Stimulated activated CD8-positive, alpha-beta memory T cell treated with anti-CD3 and anti-CD28 coated beads, Interleukin-15, amount 100 ng/mL, for 48 hours (primary cell): ENCODE data around the gene SDK1.
"Not testable (repeated sequence)": the region's sequence is repeated elsewhere in the genome, so short reads cannot be mapped to it uniquely, and the experiment has no call there.

Experiments used
- DNase-seq, 2 donors: peaks; one replicate each; pipeline ENCODE4 v3.0.0-alpha.2; 2020; ENCODE audit warnings: low read depth in 2 of 2

SDK1 gene

DNA sequence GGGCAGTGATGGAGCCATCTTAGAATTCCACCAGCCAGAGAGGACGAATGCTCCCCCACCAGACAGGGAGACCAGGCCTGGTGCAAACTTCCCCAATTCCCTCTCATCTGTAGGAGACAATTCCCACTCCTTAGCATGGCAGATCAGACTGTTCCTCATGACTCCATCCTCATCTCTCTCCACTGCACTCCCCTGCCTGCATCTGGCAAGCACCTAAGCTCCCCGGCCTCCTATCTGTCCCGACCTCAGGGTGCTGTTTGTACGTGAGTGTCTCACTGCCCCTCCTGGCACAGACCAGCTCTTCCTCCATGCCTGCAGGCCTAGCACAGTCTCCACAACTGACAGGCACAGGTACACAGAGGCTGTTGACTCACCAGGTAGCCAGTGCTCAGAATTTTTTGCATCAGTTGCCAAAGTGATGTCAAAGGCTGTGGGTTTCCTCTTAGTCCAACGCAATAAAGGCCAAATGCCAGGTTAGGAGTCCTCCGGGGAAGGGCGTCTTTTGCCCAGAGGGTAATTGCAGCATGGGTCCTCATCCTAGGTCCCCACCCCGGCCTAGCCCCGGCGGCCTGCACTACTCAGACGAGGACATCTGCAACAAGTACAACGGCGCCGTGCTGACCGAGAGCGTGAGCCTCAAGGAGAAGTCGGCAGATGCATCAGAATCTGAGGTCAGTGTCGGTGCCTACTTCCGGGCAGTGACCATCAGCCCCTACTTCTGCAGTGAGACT lies 944.2 kb downstream of the SDK1 start:
- DNase-seq, result no peak

DNA sequence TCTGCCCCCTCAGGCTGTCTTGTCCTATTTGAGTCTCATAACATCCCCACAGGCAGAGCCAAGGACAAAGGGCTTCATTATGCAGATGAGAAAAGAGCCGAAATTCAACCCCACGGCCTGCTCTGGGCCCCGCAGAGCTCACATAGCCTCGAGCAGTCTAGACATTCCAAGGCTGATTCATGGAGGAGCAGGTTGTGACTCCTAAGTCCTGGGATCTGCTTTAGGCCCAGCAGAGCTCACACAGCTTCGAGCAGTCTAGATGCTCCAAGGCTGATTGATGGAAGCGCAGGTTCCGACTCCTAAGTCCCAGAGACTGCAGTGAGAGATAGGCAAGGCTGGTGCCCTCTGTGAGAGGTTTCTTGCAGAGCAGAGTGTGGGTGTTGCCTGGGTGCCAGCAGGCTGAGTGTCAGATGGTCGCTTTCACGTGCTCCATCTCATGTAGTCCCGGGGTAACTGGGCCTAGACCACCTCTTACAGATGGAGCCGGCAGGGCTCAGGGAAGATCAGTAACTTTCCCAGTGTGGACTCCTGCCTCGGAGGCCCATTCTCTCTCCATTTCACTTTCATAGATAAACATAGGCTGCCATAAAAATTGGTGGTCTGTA lies 944.9 kb downstream of the SDK1 start:
- no peak for DNase-seq

DNA sequence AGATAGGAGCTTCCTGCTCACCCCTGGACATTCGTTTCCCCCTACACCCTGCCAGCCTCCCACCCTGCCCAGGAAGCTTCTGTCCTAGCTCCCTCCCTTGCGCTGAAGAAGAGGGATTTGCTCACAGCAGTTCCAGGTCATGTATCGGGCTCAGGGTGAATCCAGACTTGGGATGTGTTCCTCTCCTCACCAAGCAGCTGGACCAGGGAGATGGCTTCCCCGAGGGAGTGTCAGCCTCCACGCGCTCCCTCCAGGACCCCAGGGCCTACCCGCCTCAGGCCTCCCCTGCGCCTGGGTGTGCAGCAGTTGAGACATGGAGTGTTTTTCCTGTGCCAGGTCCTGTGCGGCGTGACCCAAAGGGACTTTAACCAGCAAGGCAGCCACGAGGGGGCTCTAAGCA lies 945.5 kb downstream of the SDK1 start:
- DNase-seq, result no peak

DNA sequence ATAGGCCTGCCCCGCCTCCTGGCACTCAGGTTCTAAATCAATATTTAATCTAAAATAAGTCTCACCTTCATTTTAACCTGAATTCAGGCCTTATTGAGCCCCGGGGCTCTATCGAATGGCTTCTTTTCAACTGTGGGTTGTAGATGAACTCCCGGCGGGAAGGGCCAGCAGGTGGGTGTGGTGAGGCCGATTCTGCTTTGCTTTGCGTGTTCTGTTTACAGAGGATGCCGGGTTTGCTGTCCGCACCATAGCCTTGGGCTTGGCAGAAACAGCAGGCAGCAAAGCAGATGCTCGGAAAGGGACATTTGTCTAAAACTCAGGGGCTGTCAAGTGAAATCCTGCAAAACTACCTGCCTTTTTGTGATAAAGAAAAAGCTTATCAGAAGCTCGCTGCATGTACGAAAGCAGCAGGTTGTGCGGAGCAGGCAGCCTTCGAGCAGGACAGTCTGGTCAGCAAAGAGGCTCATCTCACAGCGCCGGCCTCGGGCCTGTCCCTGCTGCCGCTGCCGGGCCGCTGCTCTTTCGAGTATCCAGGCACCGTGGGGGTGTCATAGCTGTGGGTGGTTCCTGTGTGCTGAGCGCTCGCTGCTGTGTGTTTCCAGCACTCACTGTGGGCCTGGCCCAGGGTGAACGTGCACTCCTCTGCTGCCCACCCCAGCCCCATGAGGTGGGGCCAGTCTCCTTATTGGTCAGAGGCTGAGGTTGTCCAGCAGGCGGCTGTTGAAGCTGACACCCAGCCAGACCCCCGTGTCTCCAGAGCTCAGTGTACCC lies 946.2 kb downstream of the SDK1 start:
- no peak for DNase-seq

DNA sequence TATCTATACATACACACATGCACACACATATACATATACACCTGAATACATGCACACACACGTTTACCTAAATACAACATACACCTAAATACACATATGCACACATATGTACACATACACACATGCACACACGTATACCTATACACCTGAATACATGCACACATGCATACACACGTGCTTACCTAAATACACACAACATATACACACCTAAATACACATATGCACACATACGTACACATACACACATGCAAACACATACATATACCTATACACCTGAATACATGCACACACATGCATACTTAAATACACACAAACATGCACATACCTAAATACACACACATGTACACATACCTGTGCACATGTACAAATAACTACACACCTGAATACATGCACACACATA lies 947.2 kb downstream of the SDK1 start:
- DNase-seq, result no peak

DNA sequence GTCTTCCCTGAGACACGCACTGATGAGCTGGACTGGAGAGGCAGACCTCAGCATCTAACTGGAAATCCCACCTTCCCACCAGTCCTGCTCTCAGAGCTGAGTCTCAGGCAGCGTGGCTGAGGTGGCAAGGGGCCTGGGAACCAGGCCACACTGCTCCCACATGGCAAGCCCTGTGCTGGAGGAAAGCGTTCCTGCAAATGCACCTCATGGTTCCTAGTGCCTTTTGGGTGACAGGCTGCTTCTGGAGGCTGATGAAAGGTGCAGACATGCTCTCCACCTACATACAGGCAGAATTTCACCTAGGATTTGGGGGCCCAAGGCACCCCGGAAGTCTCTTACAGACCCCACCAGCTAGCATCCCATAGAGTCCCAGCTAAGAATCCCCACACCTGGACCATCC lies 948.2 kb downstream of the SDK1 start:
- DNase-seq, result no peak

DNA sequence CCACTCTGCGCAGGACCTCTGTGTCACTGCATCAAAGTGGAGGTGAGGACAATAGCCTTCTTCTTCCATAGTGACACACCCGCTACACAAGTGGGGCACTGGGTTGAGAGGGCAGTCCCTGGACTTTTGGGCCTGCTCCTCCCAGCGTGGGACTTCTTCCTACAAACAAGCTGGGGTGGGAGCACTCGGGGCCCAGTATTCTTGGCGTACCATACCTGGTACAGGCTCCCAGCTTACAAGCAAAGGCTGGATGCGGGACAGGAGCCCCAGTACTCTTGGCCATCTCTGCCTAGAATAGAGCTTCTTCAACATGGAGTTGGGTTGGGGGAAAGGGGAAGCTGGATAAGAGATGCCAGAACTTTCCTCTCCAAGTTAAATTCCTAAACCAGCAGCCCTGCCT lies 954.3 kb downstream of the SDK1 start:
- DNase-seq, result no peak

DNA sequence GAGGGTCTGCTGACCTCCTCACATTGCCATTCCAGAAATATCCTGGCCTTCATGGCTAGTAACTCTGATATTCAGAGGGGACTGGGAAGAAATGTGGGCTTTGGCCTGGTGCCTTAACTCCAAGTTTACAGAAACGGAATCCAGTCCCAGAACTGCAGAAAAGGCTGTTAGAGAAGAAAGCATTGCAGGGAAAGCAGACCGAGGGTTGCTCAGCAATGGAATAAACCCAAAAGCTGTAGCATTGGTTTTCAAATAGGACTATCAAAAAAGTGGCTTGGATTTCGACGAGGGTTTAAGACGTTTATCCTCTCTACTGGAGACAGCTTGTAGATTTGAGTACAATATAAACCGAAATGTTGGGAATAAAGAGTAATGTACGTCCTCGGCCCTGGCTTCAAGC lies 955.2 kb downstream of the SDK1 start:
- DNase-seq, result no peak

DNA sequence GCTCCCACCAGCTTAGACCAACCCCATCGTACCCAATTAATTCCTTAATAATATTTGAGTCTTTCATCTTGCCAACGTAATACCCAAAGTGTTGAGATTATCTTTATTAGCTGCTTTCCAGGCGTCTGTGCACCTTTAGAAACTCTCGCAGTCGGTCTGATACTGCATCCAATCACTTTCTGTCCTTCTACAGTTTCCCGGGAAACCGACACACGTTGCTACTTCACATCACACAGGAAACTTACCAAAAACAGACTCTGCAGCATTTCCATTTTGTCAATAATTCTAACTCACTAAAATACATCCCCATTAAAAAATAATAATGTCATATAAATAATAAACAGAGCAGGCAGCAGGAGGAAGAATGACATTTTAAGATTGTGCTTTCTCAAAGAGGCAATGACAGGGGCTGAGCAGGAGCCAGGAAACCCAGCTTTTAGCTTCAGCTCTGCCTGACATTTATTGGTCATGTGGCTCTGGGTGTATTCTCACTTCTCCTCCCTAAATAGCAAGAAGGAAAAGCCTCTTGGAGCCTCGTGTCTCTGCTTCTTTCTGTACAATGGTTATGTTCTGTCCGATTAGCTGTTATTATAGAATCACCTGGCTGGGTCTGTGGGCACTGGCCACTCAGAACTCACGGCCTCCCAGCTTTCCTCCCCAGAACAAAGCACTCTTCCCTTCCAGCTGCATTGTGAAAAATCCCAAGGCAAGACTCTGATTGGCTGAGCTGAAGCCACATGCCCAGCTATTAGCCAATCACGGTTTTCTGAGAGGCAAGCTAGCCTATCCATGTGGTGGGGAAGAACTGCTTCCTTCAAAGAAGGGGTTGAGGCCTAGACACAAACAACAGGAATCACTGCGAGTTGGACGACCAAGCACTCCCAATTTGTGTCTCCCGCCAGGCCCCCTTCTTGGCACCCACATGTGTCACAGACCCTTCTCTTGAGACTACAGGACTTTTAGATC lies 956.4 kb downstream of the SDK1 start:
- no peak for DNase-seq

DNA sequence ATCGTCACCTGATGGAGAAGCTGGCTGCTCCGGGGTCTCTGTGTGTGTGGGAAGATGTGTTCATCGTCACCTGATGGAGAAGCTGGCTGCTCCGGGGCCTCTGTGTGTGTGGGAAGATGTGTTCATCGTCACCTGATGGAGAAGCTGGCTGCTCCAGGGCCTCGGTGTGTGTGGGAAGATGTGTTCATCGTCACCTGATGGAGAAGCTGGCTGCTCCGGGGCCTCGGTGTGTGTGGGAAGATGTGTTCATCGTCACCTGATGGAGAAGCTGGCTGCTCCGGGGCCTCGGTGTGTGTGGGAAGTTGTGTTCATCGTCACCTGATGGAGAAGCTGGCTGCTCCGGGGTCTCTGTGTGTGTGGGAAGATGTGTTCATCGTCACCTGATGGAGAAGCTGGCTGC lies 959.1 kb downstream of the SDK1 start:
- DNase-seq, result not testable (repeated sequence)

DNA sequence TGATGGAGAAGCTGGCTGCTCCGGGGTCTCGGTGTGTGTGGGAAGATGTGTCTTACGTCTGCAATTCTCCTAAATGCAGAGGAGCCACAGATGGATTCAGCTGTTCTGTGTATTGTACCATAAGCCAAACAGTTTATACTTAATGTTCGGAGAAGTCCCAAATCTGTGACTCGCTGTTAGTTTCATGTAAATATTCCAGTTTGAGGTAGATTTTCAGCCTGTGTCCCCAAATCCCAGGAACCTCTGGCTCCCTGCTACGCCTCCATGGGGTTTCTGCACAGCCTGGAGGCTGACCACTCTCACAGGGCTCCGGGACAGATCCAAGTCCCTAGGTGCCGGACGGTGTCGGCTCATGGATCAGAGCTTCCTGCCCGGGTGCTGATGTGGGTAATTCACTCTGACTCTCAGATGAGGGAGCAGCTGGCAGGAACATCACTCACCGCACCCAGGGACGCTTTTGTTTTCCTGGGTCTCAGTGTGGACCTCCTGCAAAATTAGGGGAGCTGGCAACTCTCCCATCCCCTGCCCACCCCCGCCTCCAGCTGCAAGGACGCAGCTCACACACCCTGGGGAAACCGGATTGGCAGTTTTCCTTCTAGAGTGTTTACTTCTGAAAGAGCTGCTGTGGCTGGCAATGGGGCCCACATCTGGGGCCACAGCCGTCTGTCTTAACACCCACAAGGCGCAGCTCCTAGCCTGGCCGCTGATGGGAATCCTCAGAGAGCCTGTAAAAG lies 960.0 kb downstream of the SDK1 start:
- no peak for DNase-seq

DNA sequence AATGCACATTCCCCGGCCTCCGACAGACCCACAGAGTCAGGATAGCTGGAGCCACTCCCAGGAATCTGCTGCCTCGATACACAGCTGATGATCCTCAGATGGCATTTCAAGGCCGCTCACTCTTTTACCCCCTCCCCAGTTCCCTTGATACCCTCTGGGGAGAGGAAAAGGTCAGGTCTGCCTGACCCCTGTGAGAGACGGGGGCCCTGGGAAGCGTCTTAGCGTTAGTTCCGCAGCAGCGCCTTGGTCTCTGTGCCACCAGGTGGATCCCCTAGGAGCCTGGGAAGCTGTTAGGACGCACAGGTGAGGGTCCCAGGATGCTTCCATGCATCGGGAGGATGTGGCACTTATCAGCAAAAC lies 960.5 kb downstream of the SDK1 start:
- no peak for DNase-seq

DNA sequence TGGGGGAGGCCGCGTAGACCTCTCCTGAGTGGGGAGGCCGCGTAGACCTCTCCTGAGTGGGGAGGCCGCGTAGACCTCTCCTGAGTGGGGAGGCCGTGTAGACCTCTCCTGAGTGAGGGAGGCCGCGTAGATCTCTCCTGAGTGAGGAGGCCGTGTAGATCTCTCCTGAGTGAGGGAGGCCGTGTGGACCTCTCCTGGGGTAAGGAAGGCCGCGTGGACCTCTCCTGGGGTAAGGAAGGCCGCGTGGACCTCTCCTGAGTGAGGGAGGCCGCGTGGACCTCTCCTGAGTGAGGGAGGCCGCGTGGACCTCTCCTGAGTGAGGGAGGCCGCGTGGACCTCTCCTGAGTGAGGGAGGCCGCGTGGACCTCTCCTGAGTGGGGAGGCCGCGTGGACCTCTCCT lies 963.2 kb downstream of the SDK1 start:
- not testable (repeated sequence) for DNase-seq

DNA sequence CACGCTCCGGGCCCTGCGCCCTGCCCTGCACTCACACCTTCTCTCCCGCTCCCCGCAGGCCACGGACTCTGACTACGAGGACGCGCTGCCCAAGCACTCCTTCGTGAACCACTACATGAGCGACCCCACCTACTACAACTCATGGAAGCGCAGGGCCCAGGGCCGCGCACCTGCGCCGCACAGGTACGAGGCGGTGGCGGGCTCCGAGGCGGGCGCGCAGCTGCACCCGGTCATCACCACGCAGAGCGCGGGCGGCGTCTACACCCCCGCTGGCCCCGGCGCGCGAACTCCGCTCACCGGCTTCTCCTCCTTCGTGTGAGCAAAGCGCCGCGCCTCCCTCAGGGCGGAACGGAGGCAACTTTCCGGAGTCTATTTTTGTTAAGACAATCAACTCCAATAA lies 964.0 kb downstream of the SDK1 start:
- DNase-seq, result no peak

DNA sequence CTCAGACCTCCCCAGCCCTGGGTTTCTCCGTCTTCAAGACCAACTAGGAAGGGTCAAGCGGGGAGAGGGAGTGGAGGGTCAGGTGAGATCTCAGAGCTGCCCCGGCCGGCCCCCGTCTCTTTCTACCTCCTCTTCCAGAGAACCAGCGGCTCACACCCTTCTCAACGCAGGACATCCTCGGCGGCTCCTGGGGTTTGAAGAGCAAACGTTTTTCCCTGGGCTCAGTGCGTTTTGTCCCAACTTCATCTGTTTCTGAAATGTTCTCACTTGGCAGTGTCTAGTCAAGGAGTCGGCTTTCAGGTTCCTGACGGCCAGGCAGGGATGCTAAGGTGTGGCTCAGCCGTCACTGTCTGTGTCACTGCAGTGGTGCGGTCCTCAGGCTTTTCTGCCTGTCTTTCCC lies 964.6 kb downstream of the SDK1 start:
- no peak for DNase-seq

DNA sequence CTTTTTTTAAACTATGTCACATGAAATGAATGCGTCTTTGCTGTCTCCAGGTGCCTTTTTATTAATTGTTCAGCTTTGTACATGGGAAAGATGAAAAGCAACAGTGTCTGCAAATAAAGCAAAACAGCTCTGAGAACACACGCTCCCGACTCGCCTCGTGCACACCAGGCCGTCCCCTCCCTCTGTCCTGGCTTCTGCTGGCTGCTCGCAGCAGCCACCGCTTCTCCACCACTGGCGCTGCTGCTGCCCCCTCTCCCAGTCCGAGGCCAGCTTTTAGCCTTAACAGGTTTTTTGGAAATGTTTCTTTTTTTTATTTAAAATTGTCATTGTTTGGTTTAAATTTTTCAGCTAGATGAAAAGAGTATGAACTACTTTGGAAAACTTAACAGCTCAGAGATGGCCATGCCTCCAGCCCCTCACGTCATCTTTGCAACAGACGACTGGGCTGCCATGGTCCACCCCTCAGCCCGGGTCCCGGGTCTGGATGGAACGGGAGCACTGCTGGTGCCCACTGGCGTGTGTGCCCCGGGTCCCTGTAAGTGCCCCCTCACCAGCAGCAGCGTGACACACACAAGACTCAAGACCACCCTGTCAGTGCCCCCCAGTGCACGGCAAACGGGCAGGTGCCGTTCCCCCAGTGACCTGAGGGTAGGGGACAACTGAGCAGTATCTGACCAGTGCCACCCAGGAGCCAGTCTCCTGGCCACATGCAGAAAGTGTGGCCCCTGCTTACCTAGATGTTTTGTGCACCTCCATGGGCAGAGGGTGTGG lies 965.4 kb downstream of the SDK1 start:
- no peak for DNase-seq

DNA sequence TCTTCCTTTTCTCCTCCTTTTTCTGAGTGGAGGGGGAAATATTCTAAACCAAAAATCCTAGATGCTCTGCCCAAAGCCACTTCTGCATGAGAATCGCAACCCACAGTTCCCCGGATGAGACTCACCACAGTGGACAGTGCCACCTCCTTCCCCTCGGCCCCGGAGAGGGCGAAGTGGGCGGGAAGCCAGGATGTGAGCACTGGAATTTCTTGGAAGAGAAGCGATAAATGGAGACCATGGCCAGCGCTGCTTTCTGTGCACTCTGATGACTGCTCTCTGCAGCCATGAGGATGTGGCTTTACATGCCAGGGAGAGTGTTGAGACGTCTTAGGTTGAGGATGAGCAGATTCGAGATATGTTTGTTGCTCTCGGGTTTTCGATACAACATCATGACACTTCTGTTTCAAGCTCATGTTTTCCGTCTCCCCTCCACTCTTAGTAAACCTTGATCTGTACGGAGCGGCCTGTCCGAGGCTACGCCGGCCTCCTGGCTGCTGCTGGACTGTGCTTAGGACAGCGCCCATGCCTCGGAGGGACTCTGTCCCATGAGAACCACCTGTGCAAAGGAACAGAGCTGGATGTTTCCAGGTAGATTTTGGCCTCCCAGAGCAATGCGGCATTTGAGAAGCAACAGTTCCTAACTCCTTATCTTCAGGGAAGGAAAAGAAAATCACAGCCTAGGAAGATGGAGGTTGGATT lies 966.4 kb downstream of the SDK1 start:
- DNase-seq, result no peak

DNA sequence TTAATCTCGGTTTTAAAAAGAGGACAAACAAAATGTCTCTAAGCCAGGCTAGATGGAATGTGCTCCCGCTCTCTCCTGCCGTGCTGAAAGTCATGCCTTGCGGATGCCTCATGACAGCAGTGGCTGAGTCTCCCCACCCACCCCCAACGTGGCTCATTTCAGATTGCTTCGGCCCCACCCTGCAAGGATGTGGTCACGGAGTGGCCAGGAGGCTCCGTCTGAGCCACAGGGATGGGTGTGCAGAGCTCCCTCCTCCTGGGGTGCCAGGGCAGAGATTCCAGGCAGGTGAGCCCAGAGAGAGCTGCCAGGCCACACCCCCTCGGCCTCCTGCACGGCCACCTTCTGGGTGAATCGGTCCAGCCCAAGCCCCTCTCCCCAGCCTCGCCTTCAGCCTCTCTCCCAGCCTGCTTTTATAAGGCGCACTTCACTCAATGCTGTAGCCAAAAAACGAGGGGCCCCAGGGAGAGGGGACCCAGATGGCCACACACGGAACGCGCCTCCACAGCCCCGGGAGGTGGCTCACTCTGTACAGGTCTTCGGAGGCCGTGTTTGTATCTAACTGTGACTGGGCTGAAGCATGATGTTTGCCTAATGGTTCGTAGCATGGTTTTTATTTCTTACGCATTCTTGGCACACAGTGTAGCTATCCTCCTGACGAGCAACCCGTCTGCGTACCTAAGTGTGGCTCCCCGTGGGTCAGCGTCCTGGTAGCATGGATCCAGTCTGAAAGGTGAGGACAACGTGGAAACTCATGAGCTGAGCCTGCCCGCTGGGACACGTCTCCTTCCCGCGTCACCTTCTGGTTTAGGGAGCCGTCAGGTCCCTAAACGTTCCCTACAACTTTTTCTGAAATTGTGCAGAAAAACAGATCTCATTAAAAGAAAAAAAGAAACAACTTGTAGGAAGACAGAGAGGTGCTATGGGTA lies 967.3 kb downstream of the SDK1 start:
- DNase-seq, result no peak

DNA sequence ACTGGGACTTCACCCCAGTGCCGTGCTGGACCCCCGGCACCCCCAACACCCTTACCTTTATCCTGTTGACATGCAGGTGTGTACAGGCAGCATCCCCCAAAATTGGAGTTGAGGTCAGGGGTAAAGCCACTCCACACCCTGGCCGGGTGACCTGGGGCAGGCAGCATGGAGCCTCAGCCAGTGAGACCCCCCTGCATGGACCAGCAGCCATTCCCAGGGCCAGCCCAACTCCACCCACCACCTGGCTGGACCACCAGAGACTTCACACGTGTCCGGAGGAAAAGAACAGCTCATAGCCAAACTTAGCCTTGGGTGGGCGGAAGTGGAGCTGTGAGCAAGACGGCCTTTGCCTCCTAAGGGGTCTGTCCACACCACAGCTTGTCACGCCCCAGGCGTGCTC lies 968.0 kb downstream of the SDK1 start:
- DNase-seq, result no peak
